HG02973 (cell line): ENCODE measurements around the gene RRAGD.

Source experiments
- ATAC-seq: cut with Tn5 transposase; IDR thresholded peaks from one replicate; pipeline ENCODE4 v1.9.1; 2021; ENCODE audit warnings: moderate library complexity; ENCODE audit not compliant: unreplicated experiment

The RRAGD gene

GRCh38 chr6:89350281-89350966 is 61.6 kb downstream of the RRAGD start:
- peak; percentile 44 for ATAC-seq

- no peak for ATAC-seq
Measured at GRCh38 chr6:89348372-89348771, 63.7 kb downstream of the RRAGD start.

- ATAC-seq = no peak
Measured at GRCh38 chr6:89347825-89348224, 64.2 kb downstream of the RRAGD start.

- ATAC-seq = no peak
Measured at GRCh38 chr6:89346433-89346832, 65.6 kb downstream of the RRAGD start.

GRCh38 chr6:89339565-89339964 is 72.5 kb downstream of the RRAGD start:
- no peak for ATAC-seq

GRCh38 chr6:89335164-89335563 is 76.9 kb downstream of the RRAGD start:
- no peak for ATAC-seq

GRCh38 chr6:89330910-89331309 is 81.2 kb downstream of the RRAGD start:
- no peak for ATAC-seq

- ATAC-seq = no peak
Measured at GRCh38 chr6:89328976-89329375, 83.1 kb downstream of the RRAGD start.

- no peak for ATAC-seq
Measured at GRCh38 chr6:89324304-89324703, 87.8 kb downstream of the RRAGD start.

- no peak for ATAC-seq
Measured at GRCh38 chr6:89323511-89323971, 88.5 kb downstream of the RRAGD start.

GRCh38 chr6:89321131-89321970 is 90.7 kb downstream of the RRAGD start:
- ATAC-seq = peak; percentile 73

GRCh38 chr6:89320012-89320559 is 92.0 kb downstream of the RRAGD start:
- ATAC-seq = no peak

- ATAC-seq = no peak
Measured at GRCh38 chr6:89317067-89317466, 95.0 kb downstream of the RRAGD start.

- no peak for ATAC-seq
Measured at GRCh38 chr6:89315249-89315885, 96.7 kb downstream of the RRAGD start, which contains the start of gene GABRR2. TSS of gene GABRR2 (minus strand) at chr6:89315299. CDS start at chr6:89315165, 134 bp downstream.

GRCh38 chr6:89314692-89315091 is 97.4 kb downstream of the RRAGD start:
- no peak for ATAC-seq
